ENCODE measurements around the gene NRIP1. TPM values are rescaled to one million over a fixed set of nuclear protein-coding genes. Genes with fewer than 3 reads are reported as not detected.

Gene NRIP1
- total RNA-seq, 1 donor from 2014 or later = 72.1 TPM

DNA sequence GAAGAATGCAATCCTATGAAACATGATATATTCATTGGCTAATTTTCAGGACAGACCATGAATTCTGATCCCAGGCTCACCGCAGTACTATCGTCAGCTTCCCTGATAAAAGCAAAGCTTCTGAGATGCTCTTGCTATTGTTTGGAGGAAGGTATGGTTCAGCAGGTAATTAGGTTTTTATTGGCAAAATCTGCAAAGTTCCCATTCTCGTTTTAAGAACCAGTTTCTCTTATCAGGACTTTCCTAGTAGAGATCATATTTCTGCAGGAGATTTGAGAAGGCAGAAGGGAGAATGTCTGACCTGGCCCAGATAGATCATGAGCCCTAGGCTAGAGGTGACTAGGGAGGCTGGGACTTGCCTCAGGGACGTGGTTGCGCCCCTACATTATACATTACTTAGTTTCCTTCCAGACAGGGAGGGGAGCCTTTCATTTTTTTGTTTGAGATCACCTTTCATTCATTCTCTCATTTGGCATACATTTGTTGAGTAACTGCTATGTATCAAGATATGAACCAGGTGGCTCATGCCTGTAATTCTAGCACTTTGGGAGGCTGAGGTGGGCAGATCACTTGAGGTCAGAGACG, 108.8 kb downstream of the NRIP1 start:
- no peak for DNase-seq (ENCODE audit: low spot score)
- Mint-ChIP-seq H3K36me3 (ENCODE audit: low read depth, unreplicated experiment) (no peaks in the 10 kb centered on the region), H3K4me3 (ENCODE audit: unreplicated experiment) (no peak overlapping the region), H3K27ac (ENCODE audit: unreplicated experiment) (no peak overlapping the region), H3K9me3 (ENCODE audit: unreplicated experiment) (no peaks in the 10 kb centered on the region), H3K27me3 (ENCODE audit: unreplicated experiment) (no peaks in the 10 kb centered on the region), H3K4me1 (ENCODE audit: unreplicated experiment) (peaks cover 12% of the 10 kb centered on the region)
- TF ChIP-seq, protein P1, sequence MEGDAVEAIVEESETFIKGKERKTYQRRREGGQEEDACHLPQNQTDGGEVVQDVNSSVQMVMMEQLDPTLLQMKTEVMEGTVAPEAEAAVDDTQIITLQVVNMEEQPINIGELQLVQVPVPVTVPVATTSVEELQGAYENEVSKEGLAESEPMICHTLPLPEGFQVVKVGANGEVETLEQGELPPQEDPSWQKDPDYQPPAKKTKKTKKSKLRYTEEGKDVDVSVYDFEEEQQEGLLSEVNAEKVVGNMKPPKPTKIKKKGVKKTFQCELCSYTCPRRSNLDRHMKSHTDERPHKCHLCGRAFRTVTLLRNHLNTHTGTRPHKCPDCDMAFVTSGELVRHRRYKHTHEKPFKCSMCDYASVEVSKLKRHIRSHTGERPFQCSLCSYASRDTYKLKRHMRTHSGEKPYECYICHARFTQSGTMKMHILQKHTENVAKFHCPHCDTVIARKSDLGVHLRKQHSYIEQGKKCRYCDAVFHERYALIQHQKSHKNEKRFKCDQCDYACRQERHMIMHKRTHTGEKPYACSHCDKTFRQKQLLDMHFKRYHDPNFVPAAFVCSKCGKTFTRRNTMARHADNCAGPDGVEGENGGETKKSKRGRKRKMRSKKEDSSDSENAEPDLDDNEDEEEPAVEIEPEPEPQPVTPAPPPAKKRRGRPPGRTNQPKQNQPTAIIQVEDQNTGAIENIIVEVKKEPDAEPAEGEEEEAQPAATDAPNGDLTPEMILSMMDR (IDR thresholded peaks at IDR 0.05; ENCODE audit: unreplicated experiment) = no peak

DNA sequence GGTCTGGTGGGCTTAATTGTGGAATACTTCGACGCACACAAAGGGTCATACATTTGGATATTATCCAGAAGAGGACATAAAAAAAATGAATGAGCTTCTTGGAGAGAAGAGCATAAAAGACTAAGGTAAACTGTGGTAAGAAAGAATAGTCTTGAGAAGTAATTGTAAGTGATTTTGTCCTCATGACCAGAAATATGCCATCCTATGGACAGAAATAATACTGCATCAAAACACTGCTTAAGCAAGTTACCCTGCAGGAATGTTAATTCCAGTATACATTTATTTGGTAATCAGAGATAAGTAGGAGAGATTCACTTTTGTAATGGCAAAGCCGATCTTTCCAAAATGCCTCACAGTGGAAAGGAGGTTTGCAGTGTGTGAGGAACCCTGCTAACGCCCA, 111.9 kb downstream of the NRIP1 start:
- no peak overlapping the region for H3K27ac Mint-ChIP-seq (ENCODE audit: unreplicated experiment)
- no peaks in the 10 kb centered on the region for H3K36me3 Mint-ChIP-seq (ENCODE audit: low read depth, unreplicated experiment)
- DNase-seq (ENCODE audit: low spot score) = no peak
- TF ChIP-seq, protein P1 (IDR thresholded peaks at IDR 0.05; ENCODE audit: unreplicated experiment) = no peak
- H3K4me1 Mint-ChIP-seq (ENCODE audit: unreplicated experiment) = peaks cover 6% of the 10 kb centered on the region
- H3K4me3 Mint-ChIP-seq (ENCODE audit: unreplicated experiment) = no peak overlapping the region
- no peaks in the 10 kb centered on the region for H3K27me3 Mint-ChIP-seq (ENCODE audit: unreplicated experiment)
- H3K9me3 Mint-ChIP-seq (ENCODE audit: unreplicated experiment) = no peaks in the 10 kb centered on the region

DNA sequence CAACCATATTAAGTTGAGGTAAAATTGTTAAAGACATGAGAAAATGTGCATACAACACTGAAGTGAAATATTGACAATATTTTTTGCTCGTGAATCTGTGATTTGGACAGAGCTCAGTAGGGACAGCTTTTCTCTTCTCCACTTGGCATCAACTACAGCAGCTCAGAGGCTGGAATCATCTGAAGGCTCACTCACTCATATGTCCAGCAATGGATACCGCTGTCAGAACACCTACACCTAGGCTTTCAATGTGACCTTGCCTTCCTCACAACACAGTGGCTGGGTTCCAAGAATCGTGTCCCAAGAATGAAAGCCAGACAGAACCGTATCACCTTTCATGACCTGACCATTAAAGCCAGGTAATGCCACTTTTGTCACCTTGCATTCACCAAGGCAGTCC, 115.2 kb downstream of the NRIP1 start:
- Mint-ChIP-seq H3K4me3 (ENCODE audit: unreplicated experiment) (no peak overlapping the region), H3K4me1 (ENCODE audit: unreplicated experiment) (no peaks in the 10 kb centered on the region), H3K36me3 (ENCODE audit: low read depth, unreplicated experiment) (no peaks in the 10 kb centered on the region), H3K27ac (ENCODE audit: unreplicated experiment) (no peak overlapping the region), H3K9me3 (ENCODE audit: unreplicated experiment) (no peaks in the 10 kb centered on the region), H3K27me3 (ENCODE audit: unreplicated experiment) (no peaks in the 10 kb centered on the region)
- TF ChIP-seq, protein P1 (IDR thresholded peaks at IDR 0.05; ENCODE audit: unreplicated experiment) = no peak
- DNase-seq (ENCODE audit: low spot score) = no peak

DNA sequence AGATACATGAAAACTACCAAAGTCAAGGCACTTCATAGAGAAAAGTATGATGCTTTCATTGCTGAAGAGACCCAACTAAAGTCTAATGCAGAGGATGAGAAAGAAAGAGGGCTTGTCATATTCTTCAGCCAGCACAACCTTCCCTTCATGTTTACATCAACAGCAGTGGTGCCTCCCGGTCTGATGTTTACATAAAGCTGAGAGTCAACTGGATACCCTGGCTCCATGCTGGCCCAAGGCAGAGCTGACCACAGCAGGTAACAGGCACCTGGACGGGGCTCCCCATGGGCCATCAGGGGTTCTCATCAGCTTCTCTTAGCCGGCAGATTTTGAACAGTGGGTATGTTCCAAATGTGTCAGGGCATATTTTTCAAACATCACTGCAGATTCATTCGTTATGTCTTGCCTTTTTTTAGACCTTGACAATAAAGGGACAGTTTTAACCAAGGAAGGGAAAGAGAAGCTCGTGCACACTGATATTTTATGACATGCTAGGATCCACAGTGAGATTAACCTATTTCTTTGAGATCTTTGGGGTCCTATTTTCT, 117.1 kb downstream of the NRIP1 start:
- TF ChIP-seq, protein P1 (IDR thresholded peaks at IDR 0.05; ENCODE audit: unreplicated experiment) = no peak
- Mint-ChIP-seq H3K27ac (ENCODE audit: unreplicated experiment) (no peak overlapping the region), H3K27me3 (ENCODE audit: unreplicated experiment) (no peaks in the 10 kb centered on the region), H3K9me3 (ENCODE audit: unreplicated experiment) (no peaks in the 10 kb centered on the region), H3K4me1 (ENCODE audit: unreplicated experiment) (no peaks in the 10 kb centered on the region), H3K36me3 (ENCODE audit: low read depth, unreplicated experiment) (no peaks in the 10 kb centered on the region), H3K4me3 (ENCODE audit: unreplicated experiment) (no peak overlapping the region)
- DNase-seq (ENCODE audit: low spot score) = no peak

DNA sequence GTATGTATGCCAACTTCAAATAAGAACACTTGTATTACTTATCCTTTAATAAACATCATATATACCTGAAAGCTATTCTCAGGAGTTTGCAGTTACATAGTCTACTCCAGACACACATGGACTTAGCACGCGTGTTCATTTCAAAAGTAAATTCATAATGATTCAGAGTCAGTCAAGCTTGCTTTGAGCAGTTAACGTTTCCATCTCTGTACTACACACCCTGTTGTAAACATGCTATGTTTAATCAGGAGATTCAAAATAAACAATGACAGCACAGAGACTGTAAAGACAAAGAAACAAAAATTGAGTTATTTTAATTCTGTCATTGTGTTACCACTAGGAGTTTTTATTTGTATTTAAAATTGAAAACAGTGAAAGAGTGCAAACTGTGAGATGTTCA, 119.6 kb downstream of the NRIP1 start:
- TF ChIP-seq, protein P1 (IDR thresholded peaks at IDR 0.05; ENCODE audit: unreplicated experiment) = no peak
- H3K27me3 Mint-ChIP-seq (ENCODE audit: unreplicated experiment) = no peaks in the 10 kb centered on the region
- H3K27ac Mint-ChIP-seq (ENCODE audit: unreplicated experiment) = no peak overlapping the region
- peaks cover 3% of the 10 kb centered on the region for H3K36me3 Mint-ChIP-seq (ENCODE audit: low read depth, unreplicated experiment)
- H3K9me3 Mint-ChIP-seq (ENCODE audit: unreplicated experiment) = peaks cover 4% of the 10 kb centered on the region
- no peak for DNase-seq (ENCODE audit: low spot score)
- H3K4me1 Mint-ChIP-seq (ENCODE audit: unreplicated experiment) = no peaks in the 10 kb centered on the region
- no peak overlapping the region for H3K4me3 Mint-ChIP-seq (ENCODE audit: unreplicated experiment)
